H9 (cell line): ENCODE results near the gene SYNC. TPM values are rescaled to one million over a fixed set of nuclear protein-coding genes. Genes with fewer than 3 reads are reported as not detected.

ENCODE experiments used
- DNase-seq: peaks from one replicate; pipeline ENCODE4 v3.0.0-alpha.2; 2017
- H2AFZ ChIP-seq: one replicate; pipeline ENCODE4 v1.6.1; 2013; ENCODE audit warnings: mild to moderate bottlenecking, low read length, control low read depth, moderate library complexity
- H2AK5ac ChIP-seq: 2 replicates; pipeline ENCODE4 v1.6.1; 2013; ENCODE audit warnings: low read length, control low read depth, mixed read lengths; ENCODE audit not compliant: insufficient read length
- H2BK120ac ChIP-seq: one replicate; pipeline ENCODE4 v1.6.1; 2013; ENCODE audit warnings: low read depth, mild to moderate bottlenecking, low read length, control low read depth, inconsistent platforms; ENCODE audit not compliant: poor library complexity, severe bottlenecking
- H2BK12ac ChIP-seq: 2 replicates; pipeline ENCODE4 v1.6.1; 2013; ENCODE audit warnings: low read length, control low read depth, mixed read lengths, low read depth; ENCODE audit not compliant: insufficient read length
- H2BK15ac ChIP-seq: 2 replicates; pipeline ENCODE4 v1.6.1; 2013; ENCODE audit warnings: low read depth, low read length, control low read depth
- H2BK20ac ChIP-seq: one replicate; pipeline ENCODE4 v1.6.1; 2013; ENCODE audit warnings: low read depth, mild to moderate bottlenecking, low read length, control low read depth, inconsistent platforms; ENCODE audit not compliant: poor library complexity, severe bottlenecking
- H2BK5ac ChIP-seq: 2 replicates; pipeline ENCODE4 v1.6.1; 2013; ENCODE audit warnings: low read length, control low read depth, mixed read lengths; ENCODE audit not compliant: insufficient read length
- H3K14ac ChIP-seq: 2 replicates; pipeline ENCODE4 v1.6.1; 2013; ENCODE audit warnings: low read length, control low read depth; ENCODE audit not compliant: insufficient read depth
- H3K18ac ChIP-seq: 2 replicates; pipeline ENCODE4 v1.6.1; 2013; ENCODE audit warnings: low read depth, mild to moderate bottlenecking, mixed read lengths, low read length, control low read depth; ENCODE audit not compliant: insufficient read length
- H3K23ac ChIP-seq: 2 replicates; pipeline ENCODE4 v1.6.1; 2013; ENCODE audit warnings: low read length, control low read depth, mixed read lengths, low read depth; ENCODE audit not compliant: insufficient read length
- H3K23me2 ChIP-seq: 2 replicates; pipeline ENCODE4 v1.6.1; 2013; ENCODE audit warnings: low read depth, mild to moderate bottlenecking, mixed read lengths, low read length, control low read depth; ENCODE audit not compliant: insufficient read length, poor library complexity, severe bottlenecking
- H3K27ac ChIP-seq: 2 replicates; pipeline ENCODE4 v1.5.1; 2013; ENCODE audit warnings: low read length, control low read depth, mixed read lengths, low read depth; ENCODE audit not compliant: insufficient read length
- H3K27me3 ChIP-seq: 2 replicates; pipeline ENCODE4 v1.6.1; 2013; ENCODE audit warnings: low read length, control low read depth, inconsistent platforms; ENCODE audit not compliant: insufficient read depth
- H3K4ac ChIP-seq: 2 replicates; pipeline ENCODE4 v1.6.1; 2013; ENCODE audit warnings: low read depth, mild to moderate bottlenecking, control low read depth, inconsistent platforms, low read length, moderate library complexity
- H3K4me1 ChIP-seq: 2 replicates; pipeline ENCODE4 v1.6.1; 2013; ENCODE audit warnings: low read length, control low read depth, inconsistent platforms; ENCODE audit not compliant: insufficient read depth
- H3K4me2 ChIP-seq: 2 replicates; pipeline ENCODE4 v1.6.1; 2013; ENCODE audit warnings: low read length, control low read depth, mixed read lengths; ENCODE audit not compliant: insufficient read length, insufficient read depth
- H3K56ac ChIP-seq: 2 replicates; pipeline ENCODE4 v1.6.1; 2013; ENCODE audit warnings: low read depth, mild to moderate bottlenecking, mixed read lengths, low read length, control low read depth; ENCODE audit not compliant: insufficient read length
- H3K79me1 ChIP-seq: 2 replicates; pipeline ENCODE4 v1.6.1; 2013; ENCODE audit warnings: low read depth, mild to moderate bottlenecking, moderate library complexity, low read length, control low read depth, inconsistent platforms; ENCODE audit not compliant: insufficient read depth, poor library complexity, severe bottlenecking
- H3K79me2 ChIP-seq: 2 replicates; pipeline ENCODE4 v1.6.1; 2013; ENCODE audit warnings: low read length, control low read depth, inconsistent platforms; ENCODE audit not compliant: insufficient read depth
- H3K9ac ChIP-seq: 2 replicates; pipeline ENCODE4 v1.6.1; 2013; ENCODE audit warnings: low read length, control low read depth, mixed read lengths; ENCODE audit not compliant: insufficient read length; ENCODE audit errors: extremely low read depth
- H3K9me3 ChIP-seq: one replicate; pipeline ENCODE4 v1.6.1; 2013; ENCODE audit warnings: low read depth, low read length, inconsistent platforms; ENCODE audit not compliant: control insufficient read depth
- H3T11ph ChIP-seq: one replicate; pipeline ENCODE4 v1.6.1; 2013; ENCODE audit warnings: mild to moderate bottlenecking, low read length, control low read depth, inconsistent platforms
- H4K20me1 ChIP-seq: one replicate; pipeline ENCODE4 v1.6.1; 2013; ENCODE audit not compliant: control insufficient read depth, insufficient read length, insufficient read depth
- H4K5ac ChIP-seq: 2 replicates; pipeline ENCODE4 v1.6.1; 2013; ENCODE audit warnings: low read depth, mild to moderate bottlenecking, mixed read lengths, low read length, control low read depth; ENCODE audit not compliant: insufficient read length
- H4K8ac ChIP-seq: replicated peaks from 2 replicates; pipeline ENCODE4 v1.6.1; 2013; ENCODE audit warnings: low read length, control low read depth, mixed read lengths, low read depth; ENCODE audit not compliant: insufficient read length
- H4K91ac ChIP-seq: 2 replicates; pipeline ENCODE4 v1.6.1; 2013; ENCODE audit warnings: low read depth, mild to moderate bottlenecking, moderate library complexity, mixed read lengths, low read length, control low read depth; ENCODE audit not compliant: insufficient read length
- H3K27ac Mint-ChIP-seq, 3 experiments: 2 replicates in 2 of 3; 3 replicates in 1 of 3; pipeline ENCODE4 v1.8.0; 2020 to 2021; ENCODE audit warnings: mixed read lengths in 3 of 3, mild to moderate bottlenecking in 1 of 3, moderate library complexity in 1 of 3
- H3K27me3 Mint-ChIP-seq: 2 replicates; pipeline ENCODE4 v1.8.0; 2021; ENCODE audit warnings: low read depth, mild to moderate bottlenecking, moderate library complexity, mixed read lengths
- H3K36me3 Mint-ChIP-seq, 3 experiments: 2 replicates in 2 of 3; 3 replicates in 1 of 3; pipeline ENCODE4 v1.8.0; 2020 to 2021; ENCODE audit warnings: low read depth in 3 of 3, mixed read lengths in 3 of 3; ENCODE audit not compliant: insufficient read depth in 1 of 3
- H3K4me1 Mint-ChIP-seq, 2 experiments: 2 replicates each; pipeline ENCODE4 v1.8.0; 2020; ENCODE audit warnings: mixed read lengths in 2 of 2
- H3K4me3 Mint-ChIP-seq, 2 experiments: 2 replicates in 1 of 2; 3 replicates in 1 of 2; pipeline ENCODE4 v1.8.0; 2020 to 2021; ENCODE audit warnings: mild to moderate bottlenecking in 2 of 2, mixed read lengths in 2 of 2, moderate library complexity in 1 of 2
- H3K9me3 Mint-ChIP-seq, 2 experiments: 2 replicates in 1 of 2; 3 replicates in 1 of 2; pipeline ENCODE4 v1.8.0; 2020; ENCODE audit warnings: mild to moderate bottlenecking in 2 of 2, mixed read lengths in 2 of 2, moderate library complexity in 1 of 2
- CTCF ChIP-seq: fragments of 200-600 bp; sonication (generic); conservative IDR thresholded peaks from 3 replicates; pipeline ENCODE4 v1.8.0; 2021; ENCODE audit warnings: antibody characterized with exemption, mild to moderate bottlenecking
- WGBS: extraction: QIAGEN DNeasy Blood & Tissue Kit; methylation state at CpG from one replicate; pipeline ENCODE4 v1.1.7; 2013; ENCODE audit warnings: missing lambda C conversion rate, low lambda C conversion rate, mixed read lengths; ENCODE audit not compliant: insufficient read length; ENCODE audit errors: extremely low coverage; 5-methylcytosine and 5-hydroxymethylcytosine counted together
- total RNA-seq: library from RNA; stranded (reverse); gene quantifications from 2 replicates; pipeline ENCODE4 v1.2.1, GENCODE V29; 2021

Gene SYNC
- total RNA-seq, 1 experiment from 2014 or later: 0.15 TPM

GRCh38 chr1:32681509-32681908 is 21.1 kb downstream of the SYNC start:
- Histone ChIP-seq H3K9ac (no peak overlapping the region), H4K5ac (no peak overlapping the region), H2AFZ (no peak overlapping the region), H3K56ac (no peak overlapping the region), H2BK15ac (no peak overlapping the region), H3K79me2 (no peaks in the 10 kb centered on the region), H3T11ph (no peak overlapping the region), H3K27ac (no peak overlapping the region), H3K4me2 (no peak overlapping the region), H2BK5ac (no peak overlapping the region), H3K18ac (no peak overlapping the region), H4K20me1 (no peaks in the 10 kb centered on the region), H2BK20ac (no peak overlapping the region), H2AK5ac (no peak overlapping the region), H2BK120ac (no peak overlapping the region), H3K14ac (no peak overlapping the region), H4K8ac (no peak overlapping the region), H3K79me1 (no peaks in the 10 kb centered on the region), H3K4me1 (no peaks in the 10 kb centered on the region), H2BK12ac (no peak overlapping the region), H3K4ac (no peak overlapping the region), H3K9me3 (no peaks in the 10 kb centered on the region), H3K23me2 (no peaks in the 10 kb centered on the region), H3K23ac (no peak overlapping the region), H3K27me3 (no peaks in the 10 kb centered on the region), H4K91ac (no peak overlapping the region)
- WGBS: no CpG with 5 or more reads among the region's 2 CpGs
- Mint-ChIP-seq H3K27ac (peak overlapping the region in 1 of 3 experiments; percentile 30; a peak in 1 of 7 replicates), H3K4me1 (no peaks in the 10 kb centered on the region), H3K9me3 (no peaks in the 10 kb centered on the region), H3K36me3 (peaks cover 43 to 87% (median 74%) of the 10 kb centered on the region in 3 experiments), H3K4me3 (no peak overlapping the region), H3K27me3 (no peaks in the 10 kb centered on the region)
- no peak for TF ChIP-seq CTCF
- DNase-seq: no peak
